HepG2 (cell line): ENCODE measurements around the gene TRIM67. TPM values are rescaled to one million over a fixed set of nuclear protein-coding genes. Genes with fewer than 3 reads are reported as not detected.
A peak's percentile ranks its signal among the peaks of the same experiment; 100 is the strongest.

Experiments
- GMEB2 ChIP-seq: IDR thresholded peaks from 2 replicates; pipeline ENCODE4 v1.6.1; 2016; ENCODE audit warnings: missing biosample characterization, missing genetic modification reagents, low read depth
- HOXA7 ChIP-seq: sonication (generic); formaldehyde crosslinking; IDR thresholded peaks from 2 replicates; pipeline ENCODE4 v1.8.1; 2022; ENCODE audit warnings: mild to moderate bottlenecking, missing genetic modification reagents, moderate library complexity
- JARID2 ChIP-seq: sonication (generic); formaldehyde crosslinking; IDR thresholded peaks from 2 replicates; pipeline ENCODE4 v1.8.1; 2023; ENCODE audit warnings: missing genetic modification reagents, inconsistent platforms; ENCODE audit not compliant: insufficient replicate concordance
- MXD4 ChIP-seq: IDR thresholded peaks from 2 replicates; pipeline ENCODE4 v1.6.1; 2016; ENCODE audit warnings: mild to moderate bottlenecking, missing biosample characterization, missing genetic modification reagents
- PHB2 ChIP-seq: fragments of 450-650 bp; IDR thresholded peaks from 2 replicates; pipeline ENCODE4 v1.6.1; 2018; ENCODE audit not compliant: partially characterized antibody
- ZBTB33 ChIP-seq: sonication (generic); formaldehyde crosslinking; IDR thresholded peaks from 2 replicates; pipeline ENCODE4 v1.4.0; 2020; ENCODE audit warnings: missing genetic modification reagents
- ZBTB34 ChIP-seq: sonication (generic); formaldehyde crosslinking; IDR thresholded peaks from 2 replicates; pipeline ENCODE4 v1.8.0; 2022; ENCODE audit warnings: mild to moderate bottlenecking, missing genetic modification reagents
- ZBTB39 ChIP-seq: sonication (generic); formaldehyde crosslinking; IDR thresholded peaks from 2 replicates; pipeline ENCODE4 v1.5.0; 2020; ENCODE audit warnings: missing genetic modification reagents
- ZNF138 ChIP-seq: sonication (generic); formaldehyde crosslinking; IDR thresholded peaks from 2 replicates; pipeline ENCODE4 v1.5.0; 2020; ENCODE audit warnings: mild to moderate bottlenecking, low read depth, missing genetic modification reagents
- ZNF281 ChIP-seq: sonication (generic); formaldehyde crosslinking; IDR thresholded peaks from 2 replicates; pipeline ENCODE4 v1.4.0; 2020; ENCODE audit warnings: missing genetic modification reagents, borderline replicate concordance
- ZNF441 ChIP-seq: sonication (generic); formaldehyde crosslinking; IDR thresholded peaks from 2 replicates; pipeline ENCODE4 v1.7.0; 2021; ENCODE audit warnings: missing genetic modification reagents, borderline replicate concordance
- ZNF740 ChIP-seq: sonication (generic); formaldehyde crosslinking; IDR thresholded peaks from 2 replicates; pipeline ENCODE4 v1.4.0; 2020; ENCODE audit warnings: missing genetic modification reagents
- ZSCAN5A ChIP-seq: sonication (generic); formaldehyde crosslinking; IDR thresholded peaks from 2 replicates; pipeline ENCODE4 v1.8.0; 2022; ENCODE audit warnings: mild to moderate bottlenecking, missing genetic modification reagents, borderline replicate concordance
- polyA plus RNA-seq, 8 experiments: library from polyadenylated mRNA; depleted of rRNA in 3 of 8; stranded (reverse) in 7 of 8; unstranded in 1 of 8; fragments of >200 nt; fragmentation: Illumina TruSeq in 4 of 8; extraction: Trizol in 4 of 8; gene quantifications; 2 replicates each; pipeline versions ENCODE4 v1.2.1 to v1.2.3, GENCODE V29; 2011 to 2016; ENCODE audit warnings: low read depth in 4 of 8, missing spikeins in 1 of 8, mixed read lengths in 1 of 8; ENCODE audit not compliant: insufficient read depth in 1 of 8
- total RNA-seq, 5 experiments: library from RNA; depleted of rRNA; stranded (reverse); fragments of >200 nt; fragmentation: Illumina TruSeq; extraction: Trizol; gene quantifications; 2 replicates each; pipeline ENCODE4 v1.2.3, GENCODE V29; 2016; ENCODE audit warnings: low read depth in 1 of 5

Gene TRIM67
- total and polyA plus RNA-seq, 2 of the 13 experiments (the other 11 are each of a cell fraction or from before 2014, with no cell fraction given) = not detected

- TF ChIP-seq ZBTB39 (CRISPR knock-in tag) (peak; percentile 31; the same call in 1 of the 2 replicates), ZNF138 (CRISPR knock-in tag) (peak; percentile 91), ZNF740 (CRISPR knock-in tag) (peak; percentile 53; the same call in 1 of the 2 replicates), HOXA7 (CRISPR knock-in tag) (no peak), MXD4 (peak; percentile 86), PHB2 (no peak), ZBTB34 (CRISPR knock-in tag) (0 out of 2 replicates have a peak, but pooled peaks have one; percentile 60), ZSCAN5A (CRISPR knock-in tag) (peak; percentile 72; the same call in 1 of the 2 replicates), ZBTB33 (CRISPR knock-in tag) (no peak), ZNF441 (CRISPR knock-in tag) (peak; percentile 90; the same call in 1 of the 2 replicates), JARID2 (no peak), ZNF281 (peak; percentile 36; the same call in 1 of the 2 replicates), GMEB2 (no peak)
These were observed 575 bp downstream of the TRIM67 start (continued) for GRCh38 chr1:231162297-231162969.
